H9 (cell line): ENCODE results near the gene GRID2. TPM values are rescaled to one million over a fixed set of nuclear protein-coding genes. Genes with fewer than 3 reads are reported as not detected.

Source experiments
- DNase-seq: peaks from one replicate; pipeline ENCODE4 v3.0.0-alpha.2; 2017
- H2AFZ ChIP-seq: one replicate; pipeline ENCODE4 v1.6.1; 2013; ENCODE audit warnings: mild to moderate bottlenecking, low read length, control low read depth, moderate library complexity
- H2AK5ac ChIP-seq: 2 replicates; pipeline ENCODE4 v1.6.1; 2013; ENCODE audit warnings: low read length, control low read depth, mixed read lengths; ENCODE audit not compliant: insufficient read length
- H2BK120ac ChIP-seq: one replicate; pipeline ENCODE4 v1.6.1; 2013; ENCODE audit warnings: low read depth, mild to moderate bottlenecking, low read length, control low read depth, inconsistent platforms; ENCODE audit not compliant: poor library complexity, severe bottlenecking
- H2BK12ac ChIP-seq: 2 replicates; pipeline ENCODE4 v1.6.1; 2013; ENCODE audit warnings: low read length, control low read depth, mixed read lengths, low read depth; ENCODE audit not compliant: insufficient read length
- H2BK15ac ChIP-seq: 2 replicates; pipeline ENCODE4 v1.6.1; 2013; ENCODE audit warnings: low read depth, low read length, control low read depth
- H2BK20ac ChIP-seq: one replicate; pipeline ENCODE4 v1.6.1; 2013; ENCODE audit warnings: low read depth, mild to moderate bottlenecking, low read length, control low read depth, inconsistent platforms; ENCODE audit not compliant: poor library complexity, severe bottlenecking
- H2BK5ac ChIP-seq: 2 replicates; pipeline ENCODE4 v1.6.1; 2013; ENCODE audit warnings: low read length, control low read depth, mixed read lengths; ENCODE audit not compliant: insufficient read length
- H3K14ac ChIP-seq: 2 replicates; pipeline ENCODE4 v1.6.1; 2013; ENCODE audit warnings: low read length, control low read depth; ENCODE audit not compliant: insufficient read depth
- H3K18ac ChIP-seq: 2 replicates; pipeline ENCODE4 v1.6.1; 2013; ENCODE audit warnings: low read depth, mild to moderate bottlenecking, mixed read lengths, low read length, control low read depth; ENCODE audit not compliant: insufficient read length
- H3K23ac ChIP-seq: 2 replicates; pipeline ENCODE4 v1.6.1; 2013; ENCODE audit warnings: low read length, control low read depth, mixed read lengths, low read depth; ENCODE audit not compliant: insufficient read length
- H3K23me2 ChIP-seq: 2 replicates; pipeline ENCODE4 v1.6.1; 2013; ENCODE audit warnings: low read depth, mild to moderate bottlenecking, mixed read lengths, low read length, control low read depth; ENCODE audit not compliant: insufficient read length, poor library complexity, severe bottlenecking
- H3K27ac ChIP-seq: 2 replicates; pipeline ENCODE4 v1.5.1; 2013; ENCODE audit warnings: low read length, control low read depth, mixed read lengths, low read depth; ENCODE audit not compliant: insufficient read length
- H3K27me3 ChIP-seq: 2 replicates; pipeline ENCODE4 v1.6.1; 2013; ENCODE audit warnings: low read length, control low read depth, inconsistent platforms; ENCODE audit not compliant: insufficient read depth
- H3K4ac ChIP-seq: 2 replicates; pipeline ENCODE4 v1.6.1; 2013; ENCODE audit warnings: low read depth, mild to moderate bottlenecking, control low read depth, inconsistent platforms, low read length, moderate library complexity
- H3K4me1 ChIP-seq: 2 replicates; pipeline ENCODE4 v1.6.1; 2013; ENCODE audit warnings: low read length, control low read depth, inconsistent platforms; ENCODE audit not compliant: insufficient read depth
- H3K4me2 ChIP-seq: 2 replicates; pipeline ENCODE4 v1.6.1; 2013; ENCODE audit warnings: low read length, control low read depth, mixed read lengths; ENCODE audit not compliant: insufficient read length, insufficient read depth
- H3K56ac ChIP-seq: 2 replicates; pipeline ENCODE4 v1.6.1; 2013; ENCODE audit warnings: low read depth, mild to moderate bottlenecking, mixed read lengths, low read length, control low read depth; ENCODE audit not compliant: insufficient read length
- H3K79me1 ChIP-seq: 2 replicates; pipeline ENCODE4 v1.6.1; 2013; ENCODE audit warnings: low read depth, mild to moderate bottlenecking, moderate library complexity, low read length, control low read depth, inconsistent platforms; ENCODE audit not compliant: insufficient read depth, poor library complexity, severe bottlenecking
- H3K79me2 ChIP-seq: 2 replicates; pipeline ENCODE4 v1.6.1; 2013; ENCODE audit warnings: low read length, control low read depth, inconsistent platforms; ENCODE audit not compliant: insufficient read depth
- H3K9ac ChIP-seq: 2 replicates; pipeline ENCODE4 v1.6.1; 2013; ENCODE audit warnings: low read length, control low read depth, mixed read lengths; ENCODE audit not compliant: insufficient read length; ENCODE audit errors: extremely low read depth
- H3K9me3 ChIP-seq: one replicate; pipeline ENCODE4 v1.6.1; 2013; ENCODE audit warnings: low read depth, low read length, inconsistent platforms; ENCODE audit not compliant: control insufficient read depth
- H3T11ph ChIP-seq: one replicate; pipeline ENCODE4 v1.6.1; 2013; ENCODE audit warnings: mild to moderate bottlenecking, low read length, control low read depth, inconsistent platforms
- H4K20me1 ChIP-seq: one replicate; pipeline ENCODE4 v1.6.1; 2013; ENCODE audit not compliant: control insufficient read depth, insufficient read length, insufficient read depth
- H4K5ac ChIP-seq: 2 replicates; pipeline ENCODE4 v1.6.1; 2013; ENCODE audit warnings: low read depth, mild to moderate bottlenecking, mixed read lengths, low read length, control low read depth; ENCODE audit not compliant: insufficient read length
- H4K8ac ChIP-seq: replicated peaks from 2 replicates; pipeline ENCODE4 v1.6.1; 2013; ENCODE audit warnings: low read length, control low read depth, mixed read lengths, low read depth; ENCODE audit not compliant: insufficient read length
- H4K91ac ChIP-seq: 2 replicates; pipeline ENCODE4 v1.6.1; 2013; ENCODE audit warnings: low read depth, mild to moderate bottlenecking, moderate library complexity, mixed read lengths, low read length, control low read depth; ENCODE audit not compliant: insufficient read length
- H3K27ac Mint-ChIP-seq, 3 experiments: 2 replicates in 2 of 3; 3 replicates in 1 of 3; pipeline ENCODE4 v1.8.0; 2020 to 2021; ENCODE audit warnings: mixed read lengths in 3 of 3, mild to moderate bottlenecking in 1 of 3, moderate library complexity in 1 of 3
- H3K27me3 Mint-ChIP-seq: 2 replicates; pipeline ENCODE4 v1.8.0; 2021; ENCODE audit warnings: low read depth, mild to moderate bottlenecking, moderate library complexity, mixed read lengths
- H3K36me3 Mint-ChIP-seq, 3 experiments: 2 replicates in 2 of 3; 3 replicates in 1 of 3; pipeline ENCODE4 v1.8.0; 2020 to 2021; ENCODE audit warnings: low read depth in 3 of 3, mixed read lengths in 3 of 3; ENCODE audit not compliant: insufficient read depth in 1 of 3
- H3K4me1 Mint-ChIP-seq, 2 experiments: 2 replicates each; pipeline ENCODE4 v1.8.0; 2020; ENCODE audit warnings: mixed read lengths in 2 of 2
- H3K4me3 Mint-ChIP-seq, 2 experiments: 2 replicates in 1 of 2; 3 replicates in 1 of 2; pipeline ENCODE4 v1.8.0; 2020 to 2021; ENCODE audit warnings: mild to moderate bottlenecking in 2 of 2, mixed read lengths in 2 of 2, moderate library complexity in 1 of 2
- H3K9me3 Mint-ChIP-seq, 2 experiments: 2 replicates in 1 of 2; 3 replicates in 1 of 2; pipeline ENCODE4 v1.8.0; 2020; ENCODE audit warnings: mild to moderate bottlenecking in 2 of 2, mixed read lengths in 2 of 2, moderate library complexity in 1 of 2
- WGBS: extraction: QIAGEN DNeasy Blood & Tissue Kit; methylation state at CpG from one replicate; pipeline ENCODE4 v1.1.7; 2013; ENCODE audit warnings: missing lambda C conversion rate, low lambda C conversion rate, mixed read lengths; ENCODE audit not compliant: insufficient read length; ENCODE audit errors: extremely low coverage; 5-methylcytosine and 5-hydroxymethylcytosine counted together
- total RNA-seq: library from RNA; stranded (reverse); gene quantifications from 2 replicates; pipeline ENCODE4 v1.2.1, GENCODE V29; 2021
- TF ChIP-seq, protein P1 (sequence below): fragments of 200-600 bp; sonication (generic); conservative IDR thresholded peaks from 3 replicates; pipeline ENCODE4 v1.8.0; 2021; ENCODE audit warnings: antibody characterized with exemption, mild to moderate bottlenecking

GRID2 gene
- total RNA-seq, 1 experiment from 2014 or later, result 21.8 TPM

- no peak overlapping the region for H2AFZ ChIP-seq
- DNase-seq, result no peak
- no peaks in the 10 kb centered on the region for H3K23me2 ChIP-seq
- H4K8ac ChIP-seq, result no peak overlapping the region
- no peak overlapping the region for H4K5ac ChIP-seq
- no peak overlapping the region for H3K18ac ChIP-seq
- H3K9me3 ChIP-seq, result no peaks in the 10 kb centered on the region
- no peaks in the 10 kb centered on the region for H3K36me3 Mint-ChIP-seq
- no peak overlapping the region for H3K56ac ChIP-seq
- H3K4me1 ChIP-seq, result peaks cover 2% of the 10 kb centered on the region; the same call in 1 of the 2 replicates
- no peak overlapping the region for H2BK15ac ChIP-seq
- H3T11ph ChIP-seq, result no peak overlapping the region
- no CpG with 5 or more reads among the region's 2 CpGs for WGBS
- H3K9ac ChIP-seq, result no peak overlapping the region
- H2BK12ac ChIP-seq, result no peak overlapping the region
- H2BK20ac ChIP-seq, result no peak overlapping the region
- no peak overlapping the region for H3K4ac ChIP-seq
- H3K79me2 ChIP-seq, result no peaks in the 10 kb centered on the region
- no peak overlapping the region for H3K14ac ChIP-seq
- no peaks in the 10 kb centered on the region for H3K9me3 Mint-ChIP-seq
- TF ChIP-seq, protein P1, sequence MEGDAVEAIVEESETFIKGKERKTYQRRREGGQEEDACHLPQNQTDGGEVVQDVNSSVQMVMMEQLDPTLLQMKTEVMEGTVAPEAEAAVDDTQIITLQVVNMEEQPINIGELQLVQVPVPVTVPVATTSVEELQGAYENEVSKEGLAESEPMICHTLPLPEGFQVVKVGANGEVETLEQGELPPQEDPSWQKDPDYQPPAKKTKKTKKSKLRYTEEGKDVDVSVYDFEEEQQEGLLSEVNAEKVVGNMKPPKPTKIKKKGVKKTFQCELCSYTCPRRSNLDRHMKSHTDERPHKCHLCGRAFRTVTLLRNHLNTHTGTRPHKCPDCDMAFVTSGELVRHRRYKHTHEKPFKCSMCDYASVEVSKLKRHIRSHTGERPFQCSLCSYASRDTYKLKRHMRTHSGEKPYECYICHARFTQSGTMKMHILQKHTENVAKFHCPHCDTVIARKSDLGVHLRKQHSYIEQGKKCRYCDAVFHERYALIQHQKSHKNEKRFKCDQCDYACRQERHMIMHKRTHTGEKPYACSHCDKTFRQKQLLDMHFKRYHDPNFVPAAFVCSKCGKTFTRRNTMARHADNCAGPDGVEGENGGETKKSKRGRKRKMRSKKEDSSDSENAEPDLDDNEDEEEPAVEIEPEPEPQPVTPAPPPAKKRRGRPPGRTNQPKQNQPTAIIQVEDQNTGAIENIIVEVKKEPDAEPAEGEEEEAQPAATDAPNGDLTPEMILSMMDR, result no peak
- no peak overlapping the region for H3K4me2 ChIP-seq
- H2AK5ac ChIP-seq, result no peak overlapping the region
- H3K79me1 ChIP-seq, result no peaks in the 10 kb centered on the region
- no peak overlapping the region for H4K91ac ChIP-seq
- no peaks in the 10 kb centered on the region for H3K27me3 Mint-ChIP-seq
- no peak overlapping the region for H2BK5ac ChIP-seq
- peaks cover 16 to 29% of the 10 kb centered on the region in 2 experiments for H3K4me1 Mint-ChIP-seq
- H2BK120ac ChIP-seq, result no peak overlapping the region
- peaks cover 1% of the 10 kb centered on the region for H4K20me1 ChIP-seq
- no peaks in the 10 kb centered on the region for H3K27me3 ChIP-seq
- H3K4me3 Mint-ChIP-seq, result no peak overlapping the region
- no peak overlapping the region for H3K27ac ChIP-seq
- peak overlapping the region in 1 of 3 experiments; percentile 17; a peak in 1 of 7 replicates for H3K27ac Mint-ChIP-seq
- no peak overlapping the region for H3K23ac ChIP-seq
Observed at GRCh38 chr4:92328095-92328494, 24.3 kb downstream of the GRID2 start.
